T-helper 2 cell treated with Interferon-gamma antibody and Interleukin-4, amounts not matched to agents 5 μg/mL and 100 μg/mL, for 36 hours (primary cell): ENCODE results near the gene MSI2.

Experiments used
- DNase-seq: peaks from one replicate; pipeline ENCODE4 v3.0.0; 2021; ENCODE audit warnings: low spot score
- H3K27ac Mint-ChIP-seq: one replicate; pipeline ENCODE4 v1.8.0; 2021; ENCODE audit warnings: mild to moderate bottlenecking, mixed read lengths
- H3K27me3 Mint-ChIP-seq: one replicate; pipeline ENCODE4 v1.8.0; 2021; ENCODE audit warnings: low read depth, mixed read lengths
- H3K36me3 Mint-ChIP-seq: one replicate; pipeline ENCODE4 v1.8.0; 2021; ENCODE audit warnings: low read depth, mixed read lengths
- H3K4me1 Mint-ChIP-seq: one replicate; pipeline ENCODE4 v1.8.0; 2021; ENCODE audit warnings: low read depth, mixed read lengths
- H3K4me3 Mint-ChIP-seq: one replicate; pipeline ENCODE4 v1.8.0; 2022; ENCODE audit warnings: mild to moderate bottlenecking, moderate library complexity, mixed read lengths
- H3K9me3 Mint-ChIP-seq: one replicate; pipeline ENCODE4 v1.8.0; 2021; ENCODE audit warnings: mixed read lengths

The MSI2 gene

DNA sequence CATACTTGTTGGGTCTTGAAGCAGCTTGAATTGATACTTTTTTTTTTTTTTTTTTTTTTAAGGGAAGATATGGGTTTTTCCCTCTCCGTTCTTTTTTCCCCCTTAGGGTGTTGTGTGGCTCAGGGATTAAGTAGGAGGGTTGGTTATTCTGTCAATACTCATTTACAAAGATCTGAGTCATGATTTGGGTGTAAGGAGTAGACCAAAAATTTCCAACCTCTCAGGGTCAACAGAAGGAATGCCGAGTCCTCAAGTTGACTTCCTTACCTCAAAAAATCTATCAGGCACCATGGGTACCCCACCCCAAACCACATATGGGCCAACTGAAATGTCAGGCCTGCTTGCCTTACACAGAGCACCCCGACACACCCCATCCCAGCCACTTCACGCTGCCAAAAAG lies 258.3 kb downstream of the MSI2 start:
- Mint-ChIP-seq H3K4me1 (peaks cover 1% of the 10 kb centered on the region), H3K4me3 (no peak overlapping the region), H3K9me3 (no peaks in the 10 kb centered on the region), H3K36me3 (peaks cover 1% of the 10 kb centered on the region), H3K27ac (no peak overlapping the region), H3K27me3 (no peaks in the 10 kb centered on the region)
- no peak for DNase-seq

- H3K27ac Mint-ChIP-seq, result no peak overlapping the region
- no peak overlapping the region for H3K4me3 Mint-ChIP-seq
- no peaks in the 10 kb centered on the region for H3K9me3 Mint-ChIP-seq
- peaks cover 1% of the 10 kb centered on the region for H3K4me1 Mint-ChIP-seq
- no peaks in the 10 kb centered on the region for H3K27me3 Mint-ChIP-seq
- no peak for DNase-seq
- no peaks in the 10 kb centered on the region for H3K36me3 Mint-ChIP-seq
Observed at GRCh38 chr17:57515662-57516211, 259.4 kb downstream of the MSI2 start.

DNA sequence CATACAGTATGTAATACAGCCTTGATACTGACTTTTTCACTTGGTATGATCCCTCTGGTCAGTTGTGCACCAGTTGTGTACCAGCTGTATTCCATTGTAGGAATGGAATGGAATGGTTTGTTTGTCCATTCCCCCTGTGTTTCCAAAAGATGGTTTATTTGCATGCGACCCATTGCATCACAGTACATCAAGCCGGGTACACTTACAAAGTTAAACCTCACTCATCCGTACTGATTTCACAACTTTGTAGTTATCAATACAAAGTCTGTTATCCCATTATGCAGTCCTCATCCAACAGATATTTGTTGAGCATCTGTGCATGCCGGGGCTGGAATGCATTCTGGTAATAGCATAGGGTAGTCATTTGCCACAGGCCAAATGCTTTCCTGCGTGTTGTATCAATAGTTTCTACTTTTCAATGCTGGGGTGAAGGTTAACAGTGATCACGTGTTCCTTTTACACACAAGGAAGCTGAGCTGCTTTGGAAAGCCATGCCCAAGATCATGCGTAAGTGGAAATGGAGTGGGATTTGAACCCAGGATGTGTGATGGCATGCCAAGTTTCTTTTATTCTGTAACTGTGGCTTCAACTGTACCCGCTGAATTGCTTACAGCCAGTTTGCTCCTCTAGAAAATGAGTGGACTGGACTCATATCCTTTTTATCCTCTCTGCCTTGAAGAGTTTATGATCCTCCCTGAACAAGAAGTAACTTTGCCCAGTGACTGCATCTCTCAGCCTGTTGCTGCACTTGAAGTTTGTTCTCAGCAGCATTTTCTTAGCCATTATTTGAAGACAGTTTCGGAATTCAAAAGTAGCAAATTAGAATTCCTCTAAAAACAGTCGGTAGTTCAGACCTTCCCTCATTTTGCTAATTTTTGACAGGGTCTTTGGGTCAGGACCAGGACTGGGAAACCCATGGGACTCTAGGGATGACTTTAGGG lies 260.2 kb downstream of the MSI2 start:
- H3K4me1 Mint-ChIP-seq, result peaks cover 1% of the 10 kb centered on the region
- H3K4me3 Mint-ChIP-seq, result no peak overlapping the region
- H3K27ac Mint-ChIP-seq, result no peak overlapping the region
- no peaks in the 10 kb centered on the region for H3K27me3 Mint-ChIP-seq
- no peaks in the 10 kb centered on the region for H3K9me3 Mint-ChIP-seq
- DNase-seq, result no peak
- H3K36me3 Mint-ChIP-seq, result no peaks in the 10 kb centered on the region

- no peak for DNase-seq
- H3K27ac Mint-ChIP-seq, result no peak overlapping the region
- no peaks in the 10 kb centered on the region for H3K9me3 Mint-ChIP-seq
- H3K36me3 Mint-ChIP-seq, result no peaks in the 10 kb centered on the region
- H3K4me1 Mint-ChIP-seq, result peaks cover 1% of the 10 kb centered on the region
- H3K27me3 Mint-ChIP-seq, result no peaks in the 10 kb centered on the region
- no peak overlapping the region for H3K4me3 Mint-ChIP-seq
Observed at GRCh38 chr17:57517273-57517631, 260.9 kb downstream of the MSI2 start.

DNA sequence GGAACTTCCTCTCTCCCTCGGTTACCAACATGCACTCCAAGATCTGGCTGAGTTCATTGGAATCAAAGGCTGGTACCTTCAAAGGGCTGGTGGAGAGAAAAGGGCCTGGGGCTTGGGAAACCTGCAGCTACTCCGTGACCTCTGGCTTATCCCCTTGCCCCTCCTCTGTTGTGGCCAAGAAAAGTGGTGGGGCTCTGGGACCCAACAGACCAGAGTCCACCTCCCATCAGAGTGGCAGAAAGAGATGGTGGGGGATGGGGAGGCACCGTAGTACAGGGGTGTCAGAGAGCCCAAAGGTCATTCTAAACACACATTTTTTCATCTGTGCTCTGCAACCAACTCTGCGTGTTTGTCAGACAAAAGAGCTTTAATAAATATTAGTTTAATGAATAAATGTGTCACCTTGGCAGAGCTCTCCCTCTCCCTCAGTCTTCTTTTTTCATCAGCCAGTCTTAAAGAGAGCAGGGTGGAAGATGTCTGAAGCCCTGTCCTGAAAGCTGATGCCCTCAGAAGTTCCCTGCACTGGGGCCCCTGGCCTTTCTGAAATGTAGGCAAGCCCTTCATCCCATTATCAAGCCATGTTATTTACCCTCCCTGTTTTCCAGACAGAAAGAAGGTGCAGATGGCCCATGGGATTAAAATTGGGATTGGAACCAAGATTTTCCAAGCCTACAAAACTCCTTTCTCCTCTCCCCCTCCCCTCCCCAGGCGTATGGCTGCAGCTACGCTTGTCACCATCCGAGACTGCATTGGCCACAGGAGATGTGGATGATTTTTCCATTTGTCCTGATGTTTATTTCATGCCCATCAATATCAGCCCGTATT lies 261.5 kb downstream of the MSI2 start:
- no peaks in the 10 kb centered on the region for H3K27me3 Mint-ChIP-seq
- no peak for DNase-seq
- H3K9me3 Mint-ChIP-seq, result no peaks in the 10 kb centered on the region
- peaks cover 1% of the 10 kb centered on the region for H3K4me1 Mint-ChIP-seq
- H3K4me3 Mint-ChIP-seq, result no peak overlapping the region
- no peaks in the 10 kb centered on the region for H3K36me3 Mint-ChIP-seq
- no peak overlapping the region for H3K27ac Mint-ChIP-seq

DNA sequence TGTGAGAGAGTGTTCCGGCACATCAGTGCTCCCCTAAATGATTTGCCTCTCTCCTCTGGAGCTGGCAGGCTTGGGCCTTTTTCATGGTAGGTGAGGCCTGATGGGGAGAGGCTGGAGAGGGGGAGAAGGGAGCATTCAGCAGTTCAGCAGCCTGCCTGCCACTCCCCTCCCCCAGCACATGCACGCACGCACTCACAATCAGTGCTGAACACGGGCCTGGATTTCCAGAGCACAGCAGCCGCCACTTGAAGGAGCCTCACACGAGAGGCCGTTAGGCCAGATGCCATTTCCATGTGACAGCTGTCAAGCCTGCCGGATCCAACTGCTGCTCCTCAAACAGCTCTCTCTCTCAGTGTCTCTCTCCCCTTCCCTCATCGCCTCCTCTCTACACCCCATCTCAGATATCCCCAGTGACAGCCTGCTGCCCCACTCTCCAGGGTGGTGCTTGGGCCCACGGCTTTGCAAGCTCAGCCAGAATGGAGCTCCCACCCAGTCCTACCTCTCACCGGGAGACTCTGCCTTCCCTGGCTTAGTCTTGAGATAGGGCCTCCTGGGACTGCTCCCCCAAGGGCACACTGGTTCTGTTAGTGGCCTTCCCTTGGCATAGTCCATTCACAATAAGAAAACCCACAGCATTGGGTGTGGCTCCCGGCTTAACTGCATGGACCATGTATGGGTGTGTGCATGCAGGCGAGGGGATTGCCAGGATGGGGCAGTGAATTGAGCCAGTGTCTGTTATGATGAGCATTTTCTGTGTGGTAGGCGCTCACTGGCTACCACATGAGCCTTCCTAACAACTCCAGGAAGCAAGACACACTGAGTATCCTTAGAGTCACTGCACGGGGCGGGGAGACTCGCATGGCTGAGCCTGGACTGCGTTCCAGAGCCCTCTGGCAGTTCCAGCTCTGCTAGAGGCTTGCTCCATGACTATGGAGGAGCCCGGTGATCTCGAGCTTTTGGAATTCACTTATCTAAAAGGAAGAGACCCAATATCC lies 262.6 kb downstream of the MSI2 start:
- H3K27me3 Mint-ChIP-seq, result no peaks in the 10 kb centered on the region
- no peak overlapping the region for H3K27ac Mint-ChIP-seq
- H3K36me3 Mint-ChIP-seq, result no peaks in the 10 kb centered on the region
- H3K9me3 Mint-ChIP-seq, result no peaks in the 10 kb centered on the region
- no peak overlapping the region for H3K4me3 Mint-ChIP-seq
- DNase-seq, result no peak
- H3K4me1 Mint-ChIP-seq, result peaks cover 4% of the 10 kb centered on the region

DNA sequence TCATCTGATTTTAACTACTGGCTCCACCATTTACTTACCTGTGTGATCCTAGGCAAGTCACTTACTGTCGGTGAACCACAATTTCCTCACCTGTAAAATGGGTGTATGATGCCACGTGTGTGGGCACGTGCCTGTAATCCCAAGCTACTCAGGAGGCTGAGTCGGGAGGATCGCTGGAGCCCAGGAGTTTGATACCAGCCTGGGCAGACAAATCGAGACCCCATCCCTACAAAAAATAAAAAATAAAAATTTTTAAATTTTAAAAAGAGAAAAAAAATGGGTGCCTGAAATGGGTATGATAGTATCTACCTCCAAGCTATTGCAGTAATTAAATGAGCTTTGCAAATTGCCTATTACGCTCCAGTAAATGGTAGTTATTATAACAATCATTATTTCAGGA lies 263.5 kb downstream of the MSI2 start:
- Mint-ChIP-seq H3K27me3 (no peaks in the 10 kb centered on the region), H3K9me3 (no peaks in the 10 kb centered on the region), H3K27ac (no peak overlapping the region), H3K36me3 (no peaks in the 10 kb centered on the region), H3K4me1 (peaks cover 12% of the 10 kb centered on the region), H3K4me3 (no peak overlapping the region)
- DNase-seq, result no peak

- H3K27ac Mint-ChIP-seq, result no peak overlapping the region
- no peaks in the 10 kb centered on the region for H3K27me3 Mint-ChIP-seq
- peaks cover 13% of the 10 kb centered on the region for H3K4me1 Mint-ChIP-seq
- no peaks in the 10 kb centered on the region for H3K36me3 Mint-ChIP-seq
- no peaks in the 10 kb centered on the region for H3K9me3 Mint-ChIP-seq
- no peak for DNase-seq
- H3K4me3 Mint-ChIP-seq, result no peak overlapping the region
Observed at GRCh38 chr17:57521606-57522005, 265.3 kb downstream of the MSI2 start.

DNA sequence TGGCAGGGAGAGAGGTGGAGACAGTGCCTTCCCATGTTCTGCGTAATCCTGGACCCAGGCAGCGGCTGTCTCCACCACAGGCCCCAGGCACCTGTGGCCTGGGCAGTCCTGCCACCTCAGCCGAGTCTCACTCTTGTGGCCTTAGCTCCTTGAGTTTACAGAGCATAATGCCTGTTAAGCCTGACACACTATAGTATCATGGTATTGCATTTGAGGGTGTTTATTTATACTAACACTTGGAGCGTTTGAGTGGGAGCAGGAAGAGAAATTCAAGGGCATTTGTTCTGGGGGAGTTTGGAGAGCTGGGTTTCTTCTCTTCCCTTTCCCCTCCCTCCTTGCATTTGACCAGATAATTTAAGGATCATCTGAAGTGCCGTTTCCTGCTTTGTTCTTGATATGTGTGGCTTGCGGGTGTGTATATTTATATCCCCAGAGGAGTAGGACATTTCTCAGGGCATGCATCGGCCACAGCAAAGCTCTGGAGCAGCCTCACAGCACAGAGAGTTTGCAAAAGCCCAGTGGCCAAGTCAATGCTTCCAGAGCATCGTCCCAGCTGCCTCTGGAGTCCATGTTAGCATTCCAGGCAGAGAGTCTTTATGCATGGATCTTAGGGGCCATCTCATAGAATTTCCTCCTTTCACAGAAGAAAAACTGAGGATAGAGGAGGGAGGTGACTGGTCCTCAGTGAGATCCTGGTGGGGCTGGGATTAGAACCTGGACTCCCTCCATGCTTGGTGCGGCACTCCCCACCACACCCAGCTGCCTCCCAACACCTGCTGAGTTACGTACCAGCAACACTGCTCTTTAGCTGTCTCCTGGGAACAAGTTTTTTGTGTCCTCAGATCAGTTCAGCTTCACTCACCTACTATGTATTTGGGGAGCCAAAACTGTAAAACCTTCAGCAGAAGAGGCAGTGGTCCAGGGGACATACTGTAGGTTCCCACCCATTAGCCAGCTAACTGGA lies 266.0 kb downstream of the MSI2 start:
- Mint-ChIP-seq H3K4me3 (no peak overlapping the region), H3K9me3 (no peaks in the 10 kb centered on the region), H3K27ac (no peak overlapping the region), H3K36me3 (no peaks in the 10 kb centered on the region), H3K4me1 (peaks cover 13% of the 10 kb centered on the region), H3K27me3 (no peaks in the 10 kb centered on the region)
- no peak for DNase-seq

- H3K27me3 Mint-ChIP-seq, result no peaks in the 10 kb centered on the region
- H3K4me3 Mint-ChIP-seq, result no peak overlapping the region
- no peaks in the 10 kb centered on the region for H3K36me3 Mint-ChIP-seq
- DNase-seq, result no peak
- no peak overlapping the region for H3K27ac Mint-ChIP-seq
- no peaks in the 10 kb centered on the region for H3K9me3 Mint-ChIP-seq
- peaks cover 13% of the 10 kb centered on the region for H3K4me1 Mint-ChIP-seq
Observed at GRCh38 chr17:57523926-57524632, 267.8 kb downstream of the MSI2 start.

DNA sequence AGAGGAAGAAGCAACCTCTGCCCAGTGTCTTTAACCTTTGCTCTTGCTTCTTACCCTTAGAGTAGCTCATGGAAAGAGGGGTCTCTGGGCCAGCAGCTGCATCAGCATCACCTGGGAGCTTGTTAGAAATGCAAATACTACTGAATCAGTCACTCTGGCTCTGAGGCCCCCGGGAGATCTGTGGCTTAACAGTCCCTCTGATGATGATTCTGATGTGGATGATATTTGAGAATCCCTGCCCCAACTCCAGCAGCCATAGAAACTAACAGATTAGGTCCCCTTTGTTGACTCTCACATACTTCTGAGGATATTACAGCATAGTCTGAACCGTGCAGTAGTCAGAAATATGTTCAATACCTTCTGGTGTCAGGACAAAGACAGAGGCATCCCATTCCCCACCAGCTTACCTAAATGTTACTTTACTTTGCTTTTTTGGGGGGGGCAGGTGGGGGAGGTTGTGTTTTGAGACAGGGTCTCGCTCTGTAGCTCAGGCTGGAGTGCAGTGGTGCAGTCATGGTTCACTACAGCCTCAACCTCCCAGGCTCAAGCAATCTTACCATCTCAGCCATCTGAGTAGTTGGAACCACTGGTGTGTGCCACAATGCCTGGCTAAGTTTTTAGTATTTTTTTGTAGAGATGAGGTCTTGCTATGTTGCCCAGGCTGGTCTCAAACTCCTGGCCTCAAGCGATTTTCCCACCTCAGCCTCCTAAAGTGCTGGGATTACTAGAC lies 268.7 kb downstream of the MSI2 start:
- Mint-ChIP-seq H3K27ac (no peak overlapping the region), H3K36me3 (no peaks in the 10 kb centered on the region), H3K27me3 (no peaks in the 10 kb centered on the region), H3K4me1 (peaks cover 18% of the 10 kb centered on the region), H3K9me3 (no peaks in the 10 kb centered on the region), H3K4me3 (no peak overlapping the region)
- no peak for DNase-seq
